Measurements from ENCODE around the gene SCO1.

GRCh38 chr17:10735251-10735650, 37.9 kb upstream of the SCO1 start:
- TF ChIP-seq CTCF (IDR thresholded peaks at IDR 0.05; ENCODE audit: low read depth, low read length, missing input control) (no peak), YY1 (IDR thresholded peaks at IDR 0.05) (no peak), RAD21 (IDR thresholded peaks at IDR 0.05) (no peak), FOXA1 (IDR thresholded peaks at IDR 0.05) (no peak), TAF1 (conservative IDR thresholded peaks at IDR 0.05) (no peak), JUND (IDR thresholded peaks at IDR 0.05) (no peak)
- TF ChIP-seq, protein P1, sequence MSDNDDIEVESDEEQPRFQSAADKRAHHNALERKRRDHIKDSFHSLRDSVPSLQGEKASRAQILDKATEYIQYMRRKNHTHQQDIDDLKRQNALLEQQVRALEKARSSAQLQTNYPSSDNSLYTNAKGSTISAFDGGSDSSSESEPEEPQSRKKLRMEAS (IDR thresholded peaks at IDR 0.05) = no peak
